HepG2 (cell line): ENCODE data around the gene UNC5B.

Experiments used
- HDAC2 ChIP-seq: sonication (generic); formaldehyde crosslinking; IDR thresholded peaks from 2 replicates; pipeline ENCODE4 v1.4.0; 2020; ENCODE audit warnings: missing genetic modification reagents
- SMAD1 ChIP-seq: sonication (generic); formaldehyde crosslinking; IDR thresholded peaks from 2 replicates; pipeline ENCODE4 v1.4.0; 2020; ENCODE audit warnings: missing genetic modification reagents, low read depth, mild to moderate bottlenecking, borderline replicate concordance
- TCF12 ChIP-seq, 2 experiments: fragments of 450-650 bp in 1 of 2; sonication (generic) in 1 of 2; formaldehyde crosslinking in 1 of 2; IDR thresholded peaks; 2 replicates each; pipeline versions ENCODE4 v1.6.1 to v1.8.0; 2017 to 2022; ENCODE audit warnings: antibody characterized with exemption in 1 of 2, mild to moderate bottlenecking in 1 of 2, missing genetic modification reagents in 1 of 2, moderate library complexity in 1 of 2
- TF ChIP-seq, protein P1 (sequence below): sonication (generic); formaldehyde crosslinking; IDR thresholded peaks from 2 replicates; pipeline ENCODE4 v1.8.1; 2022; ENCODE audit warnings: low read depth, mild to moderate bottlenecking, missing genetic modification reagents

GRCh38 chr10:71219918-71220688, 7.7 kb downstream of the UNC5B start:
- no peak for TF ChIP-seq TCF12 (IDR thresholded peaks at IDR 0.05)
- no peak for TF ChIP-seq TCF12 (CRISPR knock-in tag; IDR thresholded peaks at IDR 0.05)
- TF ChIP-seq, protein P1, sequence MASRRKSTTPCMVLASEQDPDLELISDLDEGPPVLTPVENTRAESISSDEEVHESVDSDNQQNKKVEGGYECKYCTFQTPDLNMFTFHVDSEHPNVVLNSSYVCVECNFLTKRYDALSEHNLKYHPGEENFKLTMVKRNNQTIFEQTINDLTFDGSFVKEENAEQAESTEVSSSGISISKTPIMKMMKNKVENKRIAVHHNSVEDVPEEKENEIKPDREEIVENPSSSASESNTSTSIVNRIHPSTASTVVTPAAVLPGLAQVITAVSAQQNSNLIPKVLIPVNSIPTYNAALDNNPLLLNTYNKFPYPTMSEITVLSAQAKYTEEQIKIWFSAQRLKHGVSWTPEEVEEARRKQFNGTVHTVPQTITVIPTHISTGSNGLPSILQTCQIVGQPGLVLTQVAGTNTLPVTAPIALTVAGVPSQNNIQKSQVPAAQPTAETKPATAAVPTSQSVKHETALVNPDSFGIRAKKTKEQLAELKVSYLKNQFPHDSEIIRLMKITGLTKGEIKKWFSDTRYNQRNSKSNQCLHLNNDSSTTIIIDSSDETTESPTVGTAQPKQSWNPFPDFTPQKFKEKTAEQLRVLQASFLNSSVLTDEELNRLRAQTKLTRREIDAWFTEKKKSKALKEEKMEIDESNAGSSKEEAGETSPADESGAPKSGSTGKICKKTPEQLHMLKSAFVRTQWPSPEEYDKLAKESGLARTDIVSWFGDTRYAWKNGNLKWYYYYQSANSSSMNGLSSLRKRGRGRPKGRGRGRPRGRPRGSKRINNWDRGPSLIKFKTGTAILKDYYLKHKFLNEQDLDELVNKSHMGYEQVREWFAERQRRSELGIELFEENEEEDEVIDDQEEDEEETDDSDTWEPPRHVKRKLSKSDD (CRISPR knock-in tag), result no peak
- TF ChIP-seq HDAC2 (CRISPR knock-in tag), result no peak
- no peak for TF ChIP-seq SMAD1 (CRISPR knock-in tag)
